Activated CD8-positive, alpha-beta memory T cell treated with anti-CD3 and anti-CD28 coated beads, Interleukin-2, amount 50 U/mL, for 24 hours (primary cell): ENCODE results near the gene CCDC69.
A peak's percentile ranks its signal among the peaks of the same experiment; 100 is the strongest.
"Not testable (repeated sequence)": the region's sequence is repeated elsewhere in the genome, so short reads cannot be mapped to it uniquely, and the experiment has no call there.

ENCODE experiments used
- DNase-seq: peaks from one replicate; pipeline ENCODE4 v3.0.0-alpha.2; 2020; ENCODE audit errors: extremely low read depth

CCDC69 gene

DNA sequence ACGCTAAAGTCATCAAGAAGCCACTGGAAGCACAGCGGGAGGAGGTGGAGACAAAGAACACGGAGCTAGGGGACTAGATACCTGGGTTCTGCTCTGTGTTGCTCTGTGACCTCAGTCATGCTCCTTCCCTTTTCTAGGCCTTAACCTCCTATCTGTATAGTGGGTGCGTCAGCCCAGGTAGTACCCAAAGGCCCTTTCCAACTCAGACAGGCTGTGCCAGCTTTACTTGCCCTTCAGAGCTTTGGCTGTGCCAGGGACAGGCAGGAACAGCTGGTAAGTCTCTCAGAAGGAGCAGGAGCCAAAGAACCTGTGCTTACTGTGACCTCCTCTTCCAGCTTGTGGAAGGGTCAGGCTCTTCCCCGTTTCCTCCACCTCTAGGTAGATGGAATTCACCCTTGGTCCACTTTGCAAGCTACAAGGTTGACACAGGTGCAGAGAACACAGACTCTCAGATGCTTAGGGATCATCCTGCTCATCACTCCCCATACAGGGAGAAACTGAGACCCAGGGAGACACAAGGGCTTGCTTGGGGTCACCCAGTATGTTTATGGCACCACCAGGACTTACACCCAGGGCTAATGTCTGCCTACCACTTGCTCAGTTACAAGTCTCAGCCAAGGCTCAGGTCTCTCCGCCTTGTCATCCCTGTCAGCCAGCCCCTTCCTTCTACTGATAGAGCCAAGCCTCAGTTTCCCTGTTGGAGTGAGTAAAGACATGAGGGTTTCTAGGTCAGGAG, 1.7 kb downstream of the CCDC69 start:
- DNase-seq, result no peak

DNA sequence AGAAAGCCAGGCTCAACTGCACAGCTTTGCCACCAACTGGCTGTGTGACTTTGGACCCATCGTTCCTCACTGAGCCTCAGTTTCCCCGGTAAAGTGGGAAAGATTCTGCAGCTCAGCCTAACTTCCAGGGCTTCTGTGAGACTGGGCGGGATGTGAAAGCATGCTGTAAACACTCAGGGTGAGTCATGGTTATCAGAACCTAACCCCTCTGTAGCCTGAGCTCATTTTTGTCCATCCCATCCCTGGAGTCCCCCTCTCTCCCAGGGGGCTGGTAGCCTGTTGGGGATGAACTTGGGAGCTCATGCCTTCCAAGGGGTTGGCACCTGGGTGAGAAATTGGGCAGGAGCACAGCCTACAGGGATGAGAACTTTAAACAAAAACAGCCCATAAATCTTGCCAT, 2.3 kb downstream of the CCDC69 start:
- DNase-seq, result no peak

DNA sequence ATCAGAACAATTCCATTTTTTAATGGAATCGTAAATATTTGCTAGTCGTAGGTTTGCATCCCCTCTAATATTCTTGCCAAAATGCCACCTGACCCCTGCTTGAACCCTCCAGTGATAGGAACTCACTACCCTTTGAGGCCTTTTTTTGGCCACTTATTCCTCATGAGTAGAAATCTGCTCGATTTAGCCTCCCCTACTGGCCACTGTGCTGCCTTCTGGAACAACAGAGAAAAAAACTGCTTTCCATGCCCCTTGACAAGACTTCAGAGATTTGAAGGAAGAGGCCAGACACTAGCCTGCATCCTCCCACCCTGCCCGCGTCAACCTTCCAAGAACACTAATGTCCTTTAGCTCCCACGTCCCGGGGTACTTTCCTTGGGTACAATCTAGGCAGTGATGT, 4.1 kb downstream of the CCDC69 start:
- no peak for DNase-seq

DNA sequence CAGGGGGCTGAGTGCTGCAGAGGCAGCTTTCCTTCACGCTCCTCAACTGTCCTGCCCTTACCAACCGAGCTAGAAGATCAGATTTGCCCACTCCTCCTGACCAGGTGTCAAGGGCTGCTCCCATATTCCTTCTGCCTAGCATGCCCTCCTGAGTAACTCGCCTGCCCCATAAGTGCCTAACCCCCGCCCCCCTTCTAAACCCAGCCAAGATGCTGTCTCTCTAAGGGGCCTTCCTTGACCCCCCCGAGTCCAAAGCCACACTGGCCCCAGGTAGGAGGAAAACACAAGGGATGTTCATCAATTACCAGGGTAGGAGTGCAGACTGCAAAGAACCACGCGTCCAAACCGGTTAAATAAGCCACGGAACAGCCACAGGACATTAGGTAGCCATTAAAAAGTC, 4.8 kb downstream of the CCDC69 start:
- no peak for DNase-seq

DNA sequence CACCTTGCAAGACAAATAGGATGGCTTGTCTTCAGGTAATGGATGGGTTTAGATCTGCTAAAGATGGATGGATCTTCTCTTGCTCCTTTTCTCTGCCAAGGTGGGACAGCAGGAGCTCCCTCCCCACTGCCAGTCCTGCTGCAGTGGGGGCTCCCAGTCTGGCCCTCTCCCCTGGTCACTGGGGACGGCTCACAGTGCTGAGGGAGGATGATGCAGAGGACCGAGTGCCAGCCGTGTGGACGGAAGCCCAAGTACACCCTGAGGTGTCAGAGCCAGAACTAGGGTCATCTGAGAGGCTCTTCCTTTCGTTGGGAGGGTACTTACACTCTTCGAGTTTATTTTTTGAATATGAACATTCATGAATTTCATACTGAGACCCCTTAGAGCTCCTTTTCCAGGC, 5.7 kb downstream of the CCDC69 start:
- DNase-seq, result no peak

DNA sequence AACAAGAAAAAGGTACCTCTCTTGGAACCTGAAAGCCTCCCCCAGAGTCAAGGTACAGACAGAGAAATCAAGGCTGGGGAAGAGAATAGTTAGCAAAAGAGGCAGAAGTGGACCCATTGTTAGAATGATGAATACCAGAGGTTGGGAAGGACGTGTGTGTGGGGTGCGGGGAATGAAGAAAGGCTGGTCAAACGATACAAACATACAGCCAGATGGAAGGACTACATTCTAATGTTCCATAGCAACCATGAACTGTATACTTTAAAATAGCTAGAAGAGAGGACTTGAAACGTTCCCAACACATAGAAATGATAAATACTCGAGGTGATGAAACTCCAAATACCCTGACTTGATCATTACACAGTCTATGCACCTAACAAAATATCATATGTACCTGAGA, 7.1 kb downstream of the CCDC69 start:
- DNase-seq, result no peak

DNA sequence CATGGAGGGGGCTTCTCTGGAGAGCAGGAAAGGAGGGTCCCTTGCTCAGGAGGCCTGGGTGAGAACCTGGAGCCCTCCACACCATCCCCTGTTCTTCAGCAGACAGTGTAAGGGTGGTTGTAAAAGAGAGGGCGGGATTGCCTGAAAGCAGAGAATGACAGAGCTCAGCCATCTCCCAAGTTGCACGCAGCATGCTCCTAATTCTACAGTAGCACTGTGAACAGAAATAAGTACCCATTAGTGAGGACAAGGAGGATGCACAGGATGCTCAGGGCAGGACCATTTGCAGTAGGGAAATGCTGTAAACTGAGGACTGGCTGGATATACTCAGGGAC, 8.4 kb downstream of the CCDC69 start:
- DNase-seq, result no peak

DNA sequence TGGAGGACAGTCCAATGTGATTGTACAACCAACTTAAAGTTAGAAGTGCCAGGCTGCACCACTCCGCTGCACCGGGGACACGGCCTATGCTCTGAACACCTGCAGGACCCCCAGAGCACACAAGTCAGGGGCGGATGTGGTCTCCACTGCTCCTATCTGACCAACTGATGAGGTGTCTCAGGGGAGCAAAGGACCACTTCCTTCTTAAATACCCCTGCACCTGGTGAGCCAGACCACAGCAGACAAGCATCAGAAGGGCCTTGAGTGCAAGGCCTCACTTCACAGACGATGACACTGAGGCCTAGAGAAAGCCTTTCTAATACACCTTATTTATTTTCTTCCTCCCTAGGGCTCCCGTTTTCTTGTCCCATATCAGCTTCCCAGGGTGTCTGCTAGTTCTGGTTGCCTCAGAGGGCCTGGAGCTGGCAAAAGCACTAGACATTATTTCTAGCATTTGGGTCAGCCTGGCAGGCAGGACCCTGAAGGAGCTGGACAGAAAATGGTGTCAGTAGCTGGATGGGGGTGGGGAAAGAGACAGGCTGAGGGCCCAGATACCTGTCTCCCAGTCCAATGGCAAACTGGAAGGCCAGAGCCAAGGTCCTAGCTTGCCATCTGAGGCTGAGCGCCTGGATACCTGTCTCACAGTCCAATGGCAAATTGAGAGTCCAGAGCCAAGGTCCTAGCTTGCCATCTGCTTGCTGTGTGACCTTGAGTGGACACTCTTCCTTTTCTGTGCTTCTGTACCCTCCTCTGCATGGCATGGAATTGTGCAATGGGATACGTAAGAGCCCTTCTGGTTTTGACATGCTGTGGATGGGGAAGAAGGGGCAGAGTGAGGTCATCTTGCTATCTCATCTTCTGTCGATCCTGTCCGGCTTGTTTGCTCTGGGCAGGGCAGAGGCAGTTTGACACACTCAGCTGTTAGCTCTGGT, 9.0 kb downstream of the CCDC69 start:
- DNase-seq, result no peak

DNA sequence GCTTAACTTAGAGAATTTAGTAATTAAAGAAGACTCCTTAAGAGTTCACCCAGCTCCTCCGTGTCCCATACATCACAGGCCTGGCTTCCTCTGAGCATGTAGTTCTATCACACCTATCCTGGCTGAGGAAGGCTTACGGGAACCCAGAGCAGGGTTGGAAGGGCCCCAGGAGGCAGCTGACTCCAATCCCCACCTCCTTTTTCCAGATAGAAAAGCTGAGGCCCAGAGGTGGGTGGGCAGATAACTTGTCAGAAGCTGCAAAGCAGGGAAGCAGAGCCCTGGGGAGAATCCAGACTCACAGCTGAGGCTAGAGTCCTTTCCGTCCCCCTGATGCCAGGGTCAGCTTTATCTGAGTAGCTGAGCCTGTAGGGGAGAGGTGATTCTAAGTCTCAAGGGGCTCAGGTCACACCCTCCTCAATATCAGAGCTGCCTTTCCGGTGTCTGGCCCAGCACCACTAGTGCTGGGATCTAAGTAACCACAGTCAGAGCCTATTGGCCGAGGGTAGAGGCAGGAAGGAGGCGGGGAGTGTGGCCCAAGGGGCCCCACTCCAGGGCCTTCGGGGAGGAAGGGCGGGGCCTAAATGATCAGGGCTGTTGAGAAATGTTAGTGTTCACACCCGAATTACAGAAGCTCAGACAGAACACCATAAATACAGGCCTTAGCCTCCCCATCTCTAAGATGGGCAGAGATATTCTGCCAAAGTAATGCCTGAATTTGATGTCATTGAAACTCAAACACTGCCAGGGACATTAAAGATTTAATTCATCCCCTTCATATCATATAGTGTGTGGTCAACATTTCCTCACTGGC, 9.9 kb downstream of the CCDC69 start:
- DNase-seq, result peak; percentile 64

DNA sequence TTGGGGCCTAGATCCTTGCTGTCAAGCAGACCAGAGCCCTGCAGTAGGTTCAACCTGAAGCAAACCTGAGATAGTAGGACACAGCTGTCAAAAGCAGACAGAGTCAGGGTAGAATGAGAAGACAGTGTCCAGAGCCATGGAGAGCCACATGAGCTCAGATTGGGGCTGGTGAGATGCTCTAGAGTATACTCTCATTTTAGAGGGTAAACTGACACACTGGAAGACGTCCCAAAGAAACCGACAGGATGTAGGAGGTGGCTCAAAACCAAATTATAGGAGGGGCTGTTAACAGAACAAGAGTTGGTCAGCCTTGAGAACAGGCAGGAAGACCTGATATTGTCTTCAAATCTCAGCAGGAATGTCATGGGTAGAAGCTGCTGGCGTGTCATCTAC, 11.5 kb downstream of the CCDC69 start:
- DNase-seq, result no peak

DNA sequence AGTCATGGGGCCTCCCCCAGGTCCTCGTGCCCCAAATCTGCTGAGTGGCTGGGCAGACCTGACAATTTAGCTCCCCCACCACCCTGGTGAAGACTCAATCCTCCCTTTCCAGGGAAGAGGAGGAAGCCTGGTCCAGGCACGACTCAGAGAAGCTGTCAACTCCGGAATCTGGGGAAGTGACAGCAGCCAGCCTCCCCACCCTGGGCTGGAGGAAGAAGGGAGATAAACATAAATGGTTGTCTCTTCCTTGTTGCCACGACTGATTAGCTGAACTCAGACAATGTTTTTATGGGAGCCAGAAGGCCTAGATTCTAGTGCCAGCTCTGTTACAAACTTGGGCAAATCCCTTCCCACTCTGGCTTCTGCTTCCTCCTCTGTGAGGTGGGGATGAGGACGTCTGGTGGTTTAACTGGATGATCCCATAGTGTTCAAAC, 15.4 kb downstream of the CCDC69 start:
- no peak for DNase-seq

DNA sequence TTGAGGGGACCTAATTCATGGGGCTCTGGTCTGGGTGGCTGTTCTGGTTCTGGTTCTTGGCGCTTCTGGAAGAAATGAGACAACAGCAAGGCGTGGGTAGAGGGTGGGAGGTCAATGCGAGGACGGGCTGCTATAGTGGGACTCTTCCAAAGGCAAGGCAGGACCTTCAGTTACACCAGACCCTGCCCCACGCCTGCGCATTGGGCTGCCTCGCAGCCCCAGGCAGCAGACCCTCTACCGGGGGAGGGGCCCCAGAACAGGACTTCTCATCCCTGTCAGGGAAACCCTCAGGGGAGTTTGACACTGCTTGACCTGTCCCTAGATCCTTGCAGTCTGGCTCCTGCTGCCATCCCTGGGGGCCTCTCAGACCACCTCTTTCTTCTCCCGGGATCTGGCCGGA, 18.5 kb downstream of the CCDC69 start:
- DNase-seq, result no peak

DNA sequence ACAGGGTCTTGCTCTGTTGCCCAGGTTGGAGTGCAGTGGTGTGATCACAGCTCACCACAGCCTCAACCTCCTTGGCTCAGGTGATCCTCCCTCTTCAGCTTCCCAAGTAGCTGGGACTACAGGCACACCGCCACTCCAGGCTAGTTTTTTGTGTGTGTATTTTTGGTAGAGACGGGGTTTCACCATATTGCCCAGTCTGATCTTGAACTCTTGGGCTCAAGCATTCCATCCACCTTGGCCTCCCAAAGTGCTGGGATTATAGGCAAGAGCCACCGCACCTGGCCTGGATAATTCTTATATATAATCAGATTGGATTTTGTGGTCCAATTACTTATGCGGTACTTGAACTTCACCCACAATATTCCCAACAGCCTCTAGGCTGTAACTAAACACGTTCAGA, 19.8 kb downstream of the CCDC69 start:
- DNase-seq, result no peak

DNA sequence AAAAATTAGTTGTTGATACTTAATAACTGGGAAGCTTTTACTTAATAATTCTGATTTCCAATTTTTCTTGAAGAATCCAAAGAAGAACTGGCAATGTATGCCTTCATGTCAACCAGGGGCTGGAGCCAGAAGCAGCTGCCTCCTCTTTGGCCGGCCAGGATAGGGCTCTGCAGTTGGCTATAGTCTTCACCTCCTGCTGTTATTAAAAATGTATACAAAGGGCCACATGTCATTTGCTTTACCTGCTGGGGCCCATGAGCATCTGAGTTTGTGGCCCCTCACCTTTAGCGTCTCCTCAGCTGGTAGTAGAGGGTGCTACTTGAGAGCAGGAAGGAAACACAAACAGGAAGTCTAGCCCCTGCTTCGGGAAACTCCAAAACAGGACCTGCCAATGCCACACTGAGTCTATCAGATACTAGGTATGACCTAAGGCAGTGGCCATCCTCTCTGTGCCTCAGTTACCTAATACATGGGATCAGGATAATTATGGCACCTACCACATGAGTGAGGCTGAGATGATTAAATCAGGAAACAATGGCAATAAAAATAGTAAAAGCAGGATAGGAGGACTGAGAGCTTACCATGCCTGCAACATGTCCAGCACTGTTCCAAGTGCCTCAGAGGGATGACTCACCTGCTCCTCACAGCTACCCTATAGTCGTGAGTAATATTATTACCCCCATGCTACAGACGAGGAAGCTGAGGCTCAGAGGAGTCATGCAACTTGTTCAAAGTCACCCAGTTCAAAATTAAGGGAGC, 21.3 kb downstream of the CCDC69 start:
- DNase-seq, result no peak

DNA sequence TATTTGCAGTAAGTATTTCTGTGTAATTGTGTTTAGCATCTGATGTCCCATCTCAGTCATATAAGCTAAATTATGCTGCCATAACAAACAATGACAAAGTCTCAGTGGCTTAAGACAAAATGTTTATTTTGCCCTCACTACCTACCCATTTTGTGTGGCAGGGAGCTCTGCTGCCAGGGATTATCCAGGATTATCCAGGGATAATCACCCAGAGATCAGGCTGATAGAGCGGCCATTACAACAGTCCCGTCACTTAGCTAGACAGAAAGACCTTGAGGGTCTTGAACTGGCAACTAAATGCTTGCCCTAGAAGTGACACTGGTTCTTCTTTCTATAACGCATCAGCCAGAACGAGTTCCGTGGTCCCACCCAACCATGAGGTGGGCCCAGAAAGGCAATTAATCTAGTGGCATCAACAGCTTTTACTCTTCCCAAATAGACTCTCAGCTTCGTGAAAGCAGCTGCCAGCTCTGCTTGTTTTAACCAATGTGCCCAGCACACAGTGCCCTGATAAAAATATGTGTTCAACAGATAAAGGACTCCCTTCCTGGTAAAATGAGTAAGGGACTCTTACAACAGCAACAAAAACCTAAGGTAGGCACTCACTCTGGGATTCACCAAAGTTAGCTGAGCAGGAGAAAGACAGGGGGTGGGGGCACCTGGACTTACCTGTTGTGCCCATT, 22.8 kb downstream of the CCDC69 start:
- no peak for DNase-seq

DNA sequence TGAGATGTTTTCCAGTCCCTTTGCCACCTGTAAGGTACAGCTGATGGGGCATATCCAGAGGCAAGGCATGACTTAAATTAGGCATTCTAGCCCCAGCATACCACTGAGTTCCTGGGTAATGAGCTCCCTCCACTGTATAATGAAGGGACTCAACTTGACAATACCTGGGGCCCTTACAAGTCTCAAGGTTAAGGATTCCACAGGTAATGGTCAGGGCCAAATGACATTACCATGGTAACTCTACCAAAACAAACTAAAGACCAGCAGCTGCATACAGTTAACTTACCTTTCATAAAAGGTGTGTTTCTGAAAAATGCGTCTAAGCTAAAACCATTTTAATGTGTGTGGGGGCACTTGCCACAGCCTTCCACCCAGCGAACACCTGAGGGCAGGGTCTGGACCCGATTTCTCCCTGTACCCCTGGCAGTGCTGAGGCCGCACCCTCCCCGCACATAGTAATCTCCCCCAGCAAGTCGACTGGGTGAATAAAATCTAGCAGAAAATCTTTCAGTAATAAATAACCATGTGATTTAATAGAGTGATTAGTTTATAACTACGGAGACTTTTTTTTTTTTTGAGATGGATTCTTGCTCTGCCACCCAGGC, 24.2 kb downstream of the CCDC69 start:
- DNase-seq, result no peak

DNA sequence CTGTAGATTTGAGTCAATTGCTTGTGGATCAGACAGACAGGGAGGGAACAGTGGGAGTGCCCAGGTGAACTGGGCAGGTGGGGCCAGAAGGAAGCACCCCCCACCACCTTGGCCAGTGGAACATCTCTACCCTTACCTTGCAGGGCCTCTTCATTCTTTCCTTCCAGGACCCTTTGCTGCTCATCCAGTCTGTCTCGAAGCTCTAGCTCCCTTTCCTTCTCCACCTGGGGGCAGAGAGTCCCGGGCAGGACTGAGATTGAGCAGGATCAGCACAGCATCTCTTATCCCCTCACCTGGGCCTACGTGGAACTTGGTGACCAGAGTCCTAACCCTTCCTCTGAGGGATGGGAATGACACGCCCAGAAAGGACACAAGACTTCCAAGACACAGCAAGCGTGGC, 25.0 kb downstream of the CCDC69 start:
- DNase-seq, result no peak

DNA sequence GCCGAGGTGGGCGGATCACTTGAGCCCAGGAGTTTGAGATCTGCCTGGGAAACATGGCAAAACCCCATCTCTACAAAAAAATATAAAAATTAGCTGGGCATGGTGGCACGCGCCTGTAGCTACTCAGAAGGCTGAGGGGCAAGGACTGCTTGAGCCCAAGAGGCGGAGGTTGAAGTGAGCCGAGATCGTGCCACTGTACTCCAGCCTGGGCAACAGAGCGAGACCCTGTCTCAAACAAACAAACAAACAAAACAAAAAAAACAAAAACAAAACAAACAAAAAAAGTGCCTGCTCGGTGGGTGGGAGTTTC, 26.6 kb downstream of the CCDC69 start:
- DNase-seq, result not testable (repeated sequence)

DNA sequence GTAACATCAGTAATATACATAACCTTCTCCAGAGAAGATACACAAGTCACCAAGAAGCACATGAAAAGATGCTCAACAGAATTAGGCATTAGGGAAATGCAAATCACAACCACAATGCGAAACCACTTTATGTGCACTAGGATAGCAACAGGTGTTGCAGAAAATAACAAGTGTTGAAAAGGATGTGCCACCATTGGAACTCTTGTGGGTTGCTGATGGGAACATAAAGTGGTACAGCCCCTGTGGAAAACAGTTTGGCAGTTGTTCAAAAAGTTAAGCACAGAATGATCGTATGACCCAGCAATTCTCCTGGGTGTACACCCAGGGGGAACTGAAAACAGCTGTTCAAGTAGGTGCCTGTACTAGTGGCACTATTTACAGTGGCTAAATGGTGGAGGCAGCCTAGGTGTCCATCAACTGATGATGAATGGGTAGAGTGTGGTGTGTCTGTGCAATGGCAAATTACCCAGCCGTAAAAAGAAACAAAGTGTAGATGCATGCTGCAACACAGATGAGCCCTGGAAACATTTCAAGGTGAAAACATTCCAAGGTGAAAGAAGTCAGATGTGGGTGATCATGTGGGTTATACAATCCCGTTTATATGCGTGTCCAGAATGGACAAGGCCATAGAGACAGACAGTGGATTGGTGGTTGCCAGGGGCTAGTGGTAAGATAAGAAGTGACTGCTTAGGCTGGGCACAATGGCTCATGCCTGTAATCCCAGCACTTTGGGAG, 27.2 kb downstream of the CCDC69 start:
- no peak for DNase-seq

DNA sequence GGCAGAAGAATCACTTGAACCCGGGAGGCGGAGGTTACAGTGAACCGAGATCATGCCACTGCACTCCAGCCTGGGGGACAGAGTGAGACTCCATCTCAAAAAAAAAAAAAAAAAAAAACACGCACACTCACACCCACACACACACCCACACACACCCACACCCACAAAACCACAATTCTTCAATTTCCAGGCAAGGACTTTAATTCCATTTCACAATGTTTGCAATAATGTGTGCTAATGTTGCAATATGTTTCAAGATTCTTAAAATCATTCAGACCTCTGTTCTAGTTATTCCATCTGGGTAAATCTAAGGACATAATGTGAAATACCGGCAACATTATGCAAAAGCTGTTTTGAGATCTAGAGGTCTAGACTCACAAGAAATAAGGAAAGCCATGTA, 28.3 kb downstream of the CCDC69 start:
- DNase-seq, result no peak
